ENCODE measurements around the gene CCDC182. TPM values are rescaled to one million over a fixed set of nuclear protein-coding genes. Genes with fewer than 3 reads are reported as not detected.

CCDC182 gene
- total RNA-seq, 1 donor from 2014 or later = not detected

- ATAC-seq = no peak
These were observed 11.9 kb upstream of the CCDC182 start for GRCh38 chr17:57756951-57757350.

GRCh38 chr17:57755480-57756070 is 10.5 kb upstream of the CCDC182 start:
- ATAC-seq = no peak

DNA sequence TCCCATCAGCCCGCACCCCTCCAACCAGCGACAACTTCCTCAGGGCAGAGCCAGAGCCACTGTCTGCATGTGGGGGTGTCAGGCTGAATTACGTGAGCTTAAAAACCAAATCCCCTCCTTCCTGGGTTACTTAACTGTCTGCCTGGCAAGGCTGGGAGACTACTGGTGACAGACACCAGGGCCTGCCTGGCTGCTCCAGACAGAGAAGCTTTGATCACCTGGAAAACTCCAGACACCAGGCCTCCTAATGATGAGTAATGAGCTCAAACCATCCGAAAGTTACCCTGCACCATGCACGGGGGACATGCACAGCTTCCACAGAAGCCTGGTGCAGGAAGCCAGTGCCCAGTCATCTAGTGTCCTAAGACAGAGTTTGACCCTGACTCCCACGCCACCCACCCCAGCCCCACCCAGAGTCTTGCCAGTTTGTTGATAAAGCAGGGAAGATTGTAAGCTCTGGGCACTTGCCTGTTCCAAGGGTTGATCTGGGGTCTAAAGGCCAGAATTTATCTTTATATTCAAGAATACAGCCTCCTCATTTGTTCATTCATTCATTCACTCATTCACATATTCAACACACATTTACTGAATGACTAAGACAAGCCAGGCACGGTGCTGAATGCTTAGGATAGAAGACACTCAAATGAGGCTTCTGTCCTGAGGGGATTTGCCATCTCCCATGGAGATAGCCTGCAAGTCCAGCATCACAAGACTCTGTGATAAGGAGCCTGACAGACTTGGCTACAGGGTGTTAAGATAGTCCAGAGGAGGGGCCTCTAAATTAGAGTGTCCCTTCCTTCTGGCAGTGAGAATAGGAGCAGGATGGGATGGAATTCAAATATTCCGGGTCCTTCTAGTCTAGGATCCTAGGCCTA is 7.2 kb upstream of the CCDC182 start:
- ATAC-seq = no peak

DNA sequence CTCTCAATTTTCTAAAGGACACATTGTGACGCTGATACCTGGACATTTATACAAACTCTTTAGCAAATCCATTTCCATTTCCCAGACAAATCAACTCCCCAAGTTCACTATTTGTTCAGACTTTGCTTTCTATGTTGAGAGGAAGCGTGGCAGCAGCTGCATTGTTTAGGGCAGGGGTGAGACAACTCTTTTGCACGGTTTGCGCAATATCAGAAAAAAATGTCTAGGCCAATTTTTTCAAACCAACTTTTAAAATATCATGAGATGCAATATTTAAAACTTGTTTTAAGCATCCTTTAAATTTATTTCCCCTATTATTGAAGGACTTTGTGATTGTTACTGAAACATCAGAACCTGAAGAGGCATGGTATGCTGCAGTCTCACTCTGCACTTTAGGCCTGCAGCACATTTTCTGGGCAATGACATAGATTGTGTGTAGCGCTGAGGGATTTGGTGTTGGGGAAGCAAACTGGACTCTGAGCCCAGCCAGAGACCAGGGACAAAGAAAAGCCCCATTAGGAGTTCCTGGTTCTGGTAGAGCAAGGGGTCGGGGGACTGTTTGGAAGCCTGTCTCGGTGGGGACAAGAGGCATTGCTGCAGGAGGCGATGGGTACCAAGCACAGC is 6.4 kb upstream of the CCDC182 start:
- ATAC-seq = no peak

GRCh38 chr17:57750895-57751294 is 5.8 kb upstream of the CCDC182 start:
- no peak for ATAC-seq

DNA sequence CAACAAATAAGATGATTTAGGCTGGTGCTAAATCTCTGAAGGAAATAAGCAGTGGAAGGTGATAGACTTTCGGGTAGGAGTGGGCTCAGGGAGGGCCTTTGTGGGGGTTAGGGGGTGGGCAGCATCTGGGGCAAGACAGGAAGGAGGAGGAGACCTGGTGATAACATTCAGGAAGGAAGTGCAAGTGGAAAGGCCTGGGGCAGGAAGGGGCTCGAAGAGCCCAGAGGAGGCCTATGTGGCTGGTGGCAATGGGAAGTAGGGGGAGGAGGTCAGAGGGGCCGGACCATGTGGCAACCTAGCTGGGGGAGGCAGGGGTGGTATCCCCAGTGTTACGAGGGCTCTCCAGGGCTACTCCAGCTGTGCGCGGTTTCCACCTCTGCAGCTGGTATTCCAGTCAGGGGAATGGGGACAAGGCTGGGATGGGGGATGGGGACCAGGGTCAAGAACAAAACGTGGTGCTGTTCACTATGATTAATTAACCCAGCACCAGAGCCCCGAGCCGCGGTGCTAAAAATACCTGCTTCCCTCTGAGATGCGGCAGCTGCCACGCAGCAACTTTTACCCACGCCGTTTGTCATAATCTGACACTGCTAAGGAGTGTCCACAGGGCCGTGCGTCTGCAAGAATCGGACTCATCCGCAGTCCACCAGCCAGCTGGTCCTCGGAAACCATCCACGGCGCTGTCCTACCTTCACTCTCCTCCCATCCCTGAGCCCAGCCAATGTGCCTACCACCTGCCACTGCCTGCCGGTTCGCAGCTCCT is 5.2 kb upstream of the CCDC182 start:
- no peak for ATAC-seq

DNA sequence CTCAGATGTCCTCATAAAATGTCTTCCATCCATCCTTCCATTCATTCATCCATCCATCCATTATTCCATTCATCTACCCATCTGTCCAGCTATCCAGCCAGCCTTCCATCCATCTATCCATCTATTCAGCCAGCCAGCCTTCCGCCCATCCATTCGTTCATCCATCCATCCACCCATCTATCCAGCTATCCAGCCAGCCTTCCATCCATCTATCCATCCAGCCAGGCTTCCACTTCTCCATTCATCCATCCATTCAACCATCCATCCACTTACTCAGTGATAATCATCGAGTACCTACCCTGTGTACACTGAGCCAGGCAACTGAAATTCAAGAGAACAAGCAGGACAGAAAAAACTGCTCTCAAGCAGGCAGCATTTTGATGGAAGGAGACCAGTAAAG is 4.6 kb upstream of the CCDC182 start:
- ATAC-seq = no peak

GRCh38 chr17:57747221-57748017 is 2.3 kb upstream of the CCDC182 start:
- ATAC-seq = peak; percentile 47

GRCh38 chr17:57746221-57746620 is 1.1 kb upstream of the CCDC182 start:
- no peak for ATAC-seq

- no peak for ATAC-seq
These were observed 616 bp downstream of the CCDC182 start for GRCh38 chr17:57744195-57745170.

GRCh38 chr17:57740235-57740528 is 4.9 kb downstream of the CCDC182 start:
- no peak for ATAC-seq

- peak; percentile 80 for ATAC-seq
These were observed 5.5 kb downstream of the CCDC182 start for GRCh38 chr17:57739402-57740234.

DNA sequence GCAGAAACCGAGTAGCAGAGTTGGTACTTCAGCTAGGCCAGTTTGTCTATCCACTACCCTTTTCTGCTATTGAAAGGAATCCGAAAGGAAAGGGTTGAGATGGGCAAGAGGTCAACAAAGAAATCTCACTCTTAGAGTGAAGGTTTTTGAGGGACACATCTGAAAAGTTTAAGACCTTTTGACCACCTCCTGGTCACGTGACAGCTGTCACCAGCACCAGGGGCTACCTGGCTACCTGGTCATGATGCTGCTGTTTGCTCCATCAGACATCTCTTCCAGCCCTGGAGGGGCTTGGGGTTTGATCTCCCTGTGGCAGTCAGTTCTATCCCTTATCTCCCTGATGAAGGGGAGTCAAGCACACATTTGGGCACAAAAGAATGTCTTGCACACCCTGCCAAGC is 7.6 kb downstream of the CCDC182 start:
- ATAC-seq = no peak

- ATAC-seq = no peak
These were observed 9.4 kb downstream of the CCDC182 start for GRCh38 chr17:57735707-57736106.

DNA sequence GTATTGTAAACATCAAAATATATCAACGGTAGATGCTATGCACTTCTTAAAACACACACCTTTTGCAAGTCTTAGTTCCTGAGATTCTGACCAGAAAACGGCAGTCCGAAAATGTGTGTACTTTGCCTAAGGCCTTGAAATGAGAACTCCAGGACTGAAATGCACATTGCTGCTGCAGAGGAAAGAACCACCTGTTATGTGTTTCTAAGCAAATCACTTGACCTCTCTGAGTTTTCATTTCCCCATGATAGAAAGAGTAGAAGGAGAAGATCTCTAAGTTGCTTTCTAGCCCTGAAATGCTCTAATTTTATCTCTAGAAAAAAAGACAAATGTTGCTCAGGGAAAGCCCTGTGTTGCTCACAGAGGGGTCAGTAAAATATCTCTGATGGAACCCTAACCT is 9.9 kb downstream of the CCDC182 start:
- no peak for ATAC-seq

DNA sequence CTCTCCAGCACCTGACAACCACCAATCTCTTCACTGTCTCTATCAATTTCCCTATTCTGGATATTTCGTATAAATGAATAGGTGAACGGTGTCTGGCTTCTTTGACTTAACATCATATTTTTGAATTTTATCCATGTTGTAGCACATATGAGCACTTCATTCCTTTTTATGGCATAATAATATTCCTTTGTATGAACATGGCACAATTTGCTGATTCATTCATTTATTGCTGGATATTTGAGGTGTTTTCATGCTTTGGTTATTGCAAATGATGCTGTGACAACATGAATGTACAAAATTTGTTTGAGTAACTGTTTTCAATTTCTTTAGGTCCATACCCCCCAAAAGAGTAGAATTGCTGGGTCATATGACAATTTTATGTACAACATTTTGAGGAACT is 12.0 kb downstream of the CCDC182 start:
- ATAC-seq = no peak

DNA sequence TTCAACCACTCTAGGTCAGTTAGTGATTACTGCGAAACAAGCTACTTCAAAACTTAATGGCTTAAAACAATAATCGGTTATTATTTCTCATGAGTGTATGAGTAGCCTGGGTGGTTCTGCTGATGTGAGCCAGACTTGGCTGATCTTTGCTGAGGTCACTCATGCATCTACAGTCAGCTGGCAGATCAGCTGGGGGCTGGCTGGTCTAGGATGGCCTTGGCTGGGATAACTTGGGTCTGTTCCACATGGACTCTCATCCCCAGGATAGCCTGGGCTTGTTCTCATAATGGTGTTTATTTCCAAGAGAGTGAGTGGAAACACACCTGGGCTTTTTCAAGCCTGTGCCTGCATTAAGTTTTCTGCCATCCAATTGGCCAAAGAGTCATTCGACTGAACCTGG is 13.0 kb downstream of the CCDC182 start:
- ATAC-seq = no peak

- no peak for ATAC-seq
These were observed 14.9 kb downstream of the CCDC182 start for GRCh38 chr17:57730026-57730701.

- no peak for ATAC-seq
These were observed 17.4 kb downstream of the CCDC182 start for GRCh38 chr17:57727630-57728175.
